22Rv1 (cell line): ENCODE results near the gene GRIFIN.

Source experiments
- H3K27ac ChIP-seq: fragments of 450-650 bp; 2 replicates; pipeline ENCODE4 v1.5.1; 2017
- CTCF ChIP-seq: fragments of 450-650 bp; IDR thresholded peaks from 2 replicates; pipeline ENCODE4 v1.5.1; 2017; ENCODE audit warnings: mild to moderate bottlenecking
- ZFX ChIP-seq: fragments of 450-650 bp; IDR thresholded peaks from 2 replicates; pipeline ENCODE4 v1.6.1; 2017; ENCODE audit warnings: antibody characterized with exemption, borderline replicate concordance

The GRIFIN gene

GRCh38 chr7:2497500-2498336, 21.5 kb upstream of the GRIFIN start:
- no peak for TF ChIP-seq ZFX
- no peak for TF ChIP-seq CTCF
- no peak overlapping the region for H3K27ac ChIP-seq

- TF ChIP-seq ZFX (no peak), CTCF (no peak)
- no peak overlapping the region for H3K27ac ChIP-seq
Observed at GRCh38 chr7:2497065-2497464, 20.9 kb upstream of the GRIFIN start.

- TF ChIP-seq ZFX (no peak), CTCF (no peak)
Observed at GRCh38 chr7:2496375-2496774, 20.2 kb upstream of the GRIFIN start.

GRCh38 chr7:2495418-2496299, 19.5 kb upstream of the GRIFIN start:
- no peak overlapping the region for H3K27ac ChIP-seq
- TF ChIP-seq CTCF: no peak
- no peak for TF ChIP-seq ZFX

More at GRCh38 chr7:2496375-2496774, 20.2 kb upstream of the GRIFIN start:
- H3K27ac ChIP-seq: no peak overlapping the region

GRCh38 chr7:2494191-2495130, 18.3 kb upstream of the GRIFIN start:
- no peak overlapping the region for H3K27ac ChIP-seq
- TF ChIP-seq CTCF: no peak
- TF ChIP-seq ZFX: no peak

- no peak overlapping the region for H3K27ac ChIP-seq
- TF ChIP-seq CTCF: no peak
- TF ChIP-seq ZFX: no peak
Observed at GRCh38 chr7:2493205-2494164, 17.3 kb upstream of the GRIFIN start.
